T47D (cell line): ENCODE data around the gene CTNNA2.

Experiments used
- DNase-seq, 2 experiments: peaks; one replicate each; pipeline versions ENCODE4 v3.0.0 to v3.0.0-alpha.2; 2011 to 2012; ENCODE audit warnings: low read depth in 1 of 2, low spot score in 1 of 2
- JUND ChIP-seq: IDR thresholded peaks from 2 replicates; pipeline ENCODE4 v1.6.1; 2012; ENCODE audit warnings: low read depth
- in situ Hi-C: cut with HindIII; loops from 2 replicates; pipeline ENCODE4 v1.10.0; 2016; ENCODE audit warnings: low sequenced_read_pairs, low pct_unique_long_range_greater_than_20kb

The CTNNA2 gene

DNA sequence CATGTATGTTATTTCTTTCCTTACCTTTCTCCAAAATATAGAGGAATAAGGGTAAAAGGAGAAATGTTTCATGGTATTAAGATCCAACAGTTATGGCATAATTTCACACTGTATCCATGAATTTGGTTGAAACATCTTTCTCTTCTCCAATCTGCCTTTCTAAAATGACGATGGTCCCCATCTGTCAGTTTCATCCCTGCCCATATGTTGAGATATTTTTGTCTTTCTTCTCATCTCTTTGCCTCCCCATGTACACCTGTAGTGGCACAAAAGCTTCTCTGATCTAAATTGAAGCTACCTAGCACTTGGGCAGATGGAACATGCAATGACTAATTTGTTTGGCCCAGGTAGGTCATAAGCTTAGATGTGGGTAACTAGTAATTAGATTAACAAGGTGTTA lies 882.4 kb downstream of the CTNNA2 start:
- no peak for TF ChIP-seq JUND
- DNase-seq, result no peak
- in situ Hi-C loops, result no loop called here

DNA sequence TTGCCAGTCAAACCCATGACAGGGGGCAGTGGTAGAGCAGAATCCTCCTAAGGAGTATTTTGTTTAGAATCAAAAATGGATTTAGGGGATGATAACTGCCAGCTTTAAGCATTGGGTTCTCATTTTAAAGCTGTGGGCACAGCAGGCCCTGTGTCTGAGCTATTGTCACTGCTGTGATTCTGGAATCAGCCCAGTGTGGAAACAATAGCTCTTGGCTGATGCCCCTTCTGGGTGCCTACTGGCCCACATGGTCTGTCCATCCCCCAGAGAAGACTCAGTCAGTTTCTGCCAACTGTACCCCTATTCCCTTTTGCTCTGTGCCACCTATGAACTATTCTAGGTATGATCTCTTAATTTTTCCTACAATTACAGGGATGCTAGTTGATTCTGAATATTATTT lies 883.4 kb downstream of the CTNNA2 start:
- no peak for DNase-seq
- no peak for TF ChIP-seq JUND
- in situ Hi-C loops, result no loop called here

DNA sequence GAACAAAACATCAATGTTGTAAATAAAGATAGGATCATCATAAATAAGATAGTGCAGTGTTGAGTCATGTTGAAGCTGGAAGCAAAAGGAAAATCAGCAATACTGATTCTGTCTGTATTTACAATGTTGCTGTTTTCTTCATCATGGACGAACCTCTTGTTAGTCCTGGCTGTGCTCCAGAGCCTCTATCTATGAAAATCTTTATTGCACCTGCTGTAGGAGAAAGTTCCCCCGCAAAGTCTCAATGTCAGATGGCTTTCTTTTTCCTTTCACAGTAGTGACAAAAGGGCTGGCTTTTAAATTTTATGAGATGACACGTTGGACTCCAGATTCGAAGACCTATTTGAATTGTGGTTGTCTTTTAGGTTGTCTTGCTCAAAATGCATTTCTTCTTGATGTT lies 890.2 kb downstream of the CTNNA2 start:
- TF ChIP-seq JUND, result no peak
- in situ Hi-C loops, result no loop called here
- DNase-seq, result no peak

DNA sequence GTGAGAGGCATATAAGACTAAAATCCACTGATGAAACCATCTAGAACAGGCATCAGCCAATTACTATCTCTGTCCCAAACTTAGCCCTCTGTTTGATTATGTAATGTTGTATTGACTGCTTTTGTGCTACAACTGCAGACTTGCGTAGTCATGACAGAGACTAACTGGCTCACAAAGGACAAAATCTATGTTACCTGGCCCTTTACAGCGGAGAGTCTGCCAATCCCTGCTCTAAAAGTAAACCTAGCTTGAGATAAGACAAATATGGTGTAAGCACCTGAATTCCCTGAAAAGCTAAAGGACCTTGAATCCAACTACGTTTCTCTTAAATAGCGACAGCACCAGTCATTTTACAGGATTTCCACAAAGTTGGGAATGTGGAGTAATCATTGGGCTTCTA lies 894.5 kb downstream of the CTNNA2 start:
- TF ChIP-seq JUND, result no peak
- no peak for DNase-seq
- in situ Hi-C loops, result no loop called here

DNA sequence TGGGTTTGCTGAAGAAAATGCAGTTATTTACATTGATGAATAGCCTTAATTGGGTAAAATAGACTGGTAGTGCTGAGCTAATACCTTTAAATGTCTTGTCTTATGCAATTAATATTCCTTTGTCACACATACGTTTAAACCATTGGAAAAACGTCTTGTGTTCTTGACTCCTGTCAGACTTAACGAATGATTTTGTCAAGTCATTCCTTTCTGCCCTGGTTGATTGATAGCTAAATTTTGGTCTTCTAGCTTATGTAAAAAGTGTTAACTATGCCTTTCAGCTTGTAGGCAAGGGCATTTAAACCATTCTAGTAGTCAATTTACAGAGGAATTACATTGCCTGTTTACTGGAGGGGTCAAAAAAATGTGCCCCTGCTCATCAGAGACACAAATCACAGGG lies 897.5 kb downstream of the CTNNA2 start:
- in situ Hi-C loops, result no loop called here
- TF ChIP-seq JUND, result no peak
- DNase-seq, result no peak

DNA sequence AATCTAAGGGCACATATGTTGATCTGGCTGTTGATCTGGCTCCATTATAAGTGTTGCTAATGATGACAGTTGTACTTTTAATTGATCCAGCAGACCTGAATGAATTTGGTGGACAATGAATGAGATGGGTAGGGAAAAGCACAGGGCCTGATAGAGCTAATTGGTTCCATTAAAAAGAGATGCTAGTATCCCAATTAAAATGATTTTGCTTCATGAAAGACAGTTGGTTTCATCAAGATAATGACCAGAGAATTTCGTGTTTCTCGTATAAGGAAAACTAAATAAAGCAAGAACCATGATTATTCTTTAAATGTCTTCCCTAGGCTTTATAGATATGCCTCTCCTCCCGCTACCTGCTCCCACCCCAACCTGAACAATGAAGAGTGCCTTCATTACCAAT lies 900.3 kb downstream of the CTNNA2 start:
- DNase-seq, result no peak
- no peak for TF ChIP-seq JUND
- in situ Hi-C loops, result no loop called here

DNA sequence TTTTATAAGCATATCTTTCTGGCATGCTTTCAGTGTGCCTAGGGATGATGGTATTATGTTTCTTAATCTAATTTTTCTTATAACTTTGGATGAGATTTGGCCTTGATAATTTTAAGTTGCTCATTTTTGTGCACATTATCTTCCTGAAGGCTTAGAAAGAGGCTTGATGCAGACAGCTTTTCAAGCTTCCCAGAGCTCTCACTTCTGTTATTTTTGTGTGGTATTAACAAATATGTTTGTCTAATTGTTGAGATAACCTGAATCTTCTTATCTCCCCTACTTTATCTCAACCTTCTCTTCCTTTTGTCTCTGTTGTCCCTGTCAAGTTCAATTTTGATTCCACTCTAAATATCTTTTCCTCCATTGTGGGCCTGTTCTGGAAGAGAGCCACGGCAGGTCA lies 904.9 kb downstream of the CTNNA2 start:
- in situ Hi-C loops, result no loop called here
- no peak for TF ChIP-seq JUND
- no peak for DNase-seq

DNA sequence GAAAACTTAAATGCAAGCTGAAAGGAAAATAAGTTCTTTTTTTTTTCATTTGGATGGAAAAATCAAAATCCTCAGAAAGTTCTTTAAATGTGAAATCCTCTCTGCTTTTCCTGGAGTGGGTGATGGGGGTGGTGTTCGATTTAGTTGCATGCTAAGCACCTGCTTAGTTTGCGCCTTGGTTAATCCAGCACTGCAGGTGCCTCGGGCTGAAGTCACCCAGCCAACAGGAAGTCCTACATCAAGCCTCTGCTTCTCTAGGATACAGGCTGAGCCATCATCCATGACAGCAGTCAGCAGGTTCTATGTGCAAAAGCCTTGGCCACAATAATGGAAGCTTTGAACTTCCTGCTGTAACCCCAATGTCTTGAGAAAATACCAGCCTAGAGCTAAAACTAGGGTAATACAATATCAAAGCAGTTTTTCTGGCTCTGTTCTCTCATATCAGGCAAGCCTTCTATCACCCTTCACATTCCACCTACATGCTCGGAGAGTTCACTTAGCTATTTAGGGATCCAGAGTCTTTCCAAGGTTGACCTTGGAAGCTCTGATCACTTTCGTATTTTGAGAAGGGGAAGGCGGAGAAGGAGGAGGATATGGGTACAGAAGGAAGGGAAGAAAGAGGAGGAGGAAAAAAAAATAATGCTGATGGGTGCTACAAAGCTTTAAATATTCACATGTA lies 907.8 kb downstream of the CTNNA2 start:
- no peak for DNase-seq
- in situ Hi-C loops, result no loop called here
- no peak for TF ChIP-seq JUND

DNA sequence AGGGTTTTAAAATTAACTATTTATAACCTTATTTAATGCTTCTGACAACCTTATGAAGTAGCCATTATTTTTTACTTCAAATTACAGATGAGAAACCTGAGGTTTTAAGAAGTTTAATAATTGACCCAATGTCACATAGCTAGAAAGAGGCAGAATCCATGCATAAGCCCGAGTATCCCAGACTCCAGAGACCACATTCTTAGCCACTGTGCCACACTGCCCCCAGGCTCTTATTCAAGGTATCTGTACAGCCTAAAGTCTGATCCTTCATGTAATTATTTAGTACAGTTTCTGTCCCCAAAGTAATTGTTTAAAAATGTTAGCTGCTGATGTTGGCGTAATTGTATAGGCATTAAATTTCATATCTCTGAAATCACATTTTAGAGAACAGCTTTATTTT lies 916.4 kb downstream of the CTNNA2 start:
- no peak for DNase-seq

DNA sequence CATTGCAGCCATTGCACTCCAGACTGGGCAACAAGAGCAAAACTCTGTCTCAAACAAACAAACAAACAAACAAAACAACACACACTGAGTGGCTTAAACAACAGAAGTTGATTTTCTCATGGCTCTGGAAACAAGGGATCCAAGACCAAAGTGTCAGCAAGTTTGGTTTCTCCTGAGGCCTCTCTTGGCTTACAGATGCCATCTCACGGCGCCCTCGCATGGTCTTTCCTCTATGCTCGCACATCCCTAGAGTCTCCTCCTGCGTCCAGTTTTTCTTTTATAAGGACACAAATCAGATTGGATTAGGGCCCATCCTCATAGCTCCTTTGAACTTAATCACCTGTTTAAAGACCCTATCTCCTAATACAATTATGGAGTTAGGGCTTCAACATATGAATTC lies 925.1 kb downstream of the CTNNA2 start:
- no peak for DNase-seq
- in situ Hi-C loops, result no loop called here
- TF ChIP-seq JUND, result no peak

More for the DNA sequence above, 916.4 kb downstream of the CTNNA2 start:
- in situ Hi-C loops, result no loop called here
- no peak for TF ChIP-seq JUND

DNA sequence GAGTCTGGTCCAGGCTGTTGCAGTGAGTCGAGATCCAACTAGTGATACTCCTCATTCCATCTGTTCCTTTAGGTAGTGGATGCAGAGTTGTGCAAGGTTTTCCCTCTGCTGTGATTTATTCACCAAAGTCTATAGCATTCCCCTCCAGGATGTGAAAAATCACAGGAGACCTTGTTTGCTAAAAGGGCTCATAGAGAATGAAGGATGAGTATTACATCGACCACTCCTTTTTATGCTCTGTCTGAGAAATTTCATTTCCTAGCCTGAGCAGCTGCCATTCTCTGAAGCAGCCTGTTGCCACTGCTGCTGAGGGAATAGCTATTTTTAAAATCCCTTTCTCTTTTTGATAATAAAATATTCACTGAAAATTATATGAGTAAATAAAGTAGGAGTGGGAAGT lies 925.8 kb downstream of the CTNNA2 start:
- in situ Hi-C loops, result no loop called here
- TF ChIP-seq JUND, result no peak
- DNase-seq, result no peak

DNA sequence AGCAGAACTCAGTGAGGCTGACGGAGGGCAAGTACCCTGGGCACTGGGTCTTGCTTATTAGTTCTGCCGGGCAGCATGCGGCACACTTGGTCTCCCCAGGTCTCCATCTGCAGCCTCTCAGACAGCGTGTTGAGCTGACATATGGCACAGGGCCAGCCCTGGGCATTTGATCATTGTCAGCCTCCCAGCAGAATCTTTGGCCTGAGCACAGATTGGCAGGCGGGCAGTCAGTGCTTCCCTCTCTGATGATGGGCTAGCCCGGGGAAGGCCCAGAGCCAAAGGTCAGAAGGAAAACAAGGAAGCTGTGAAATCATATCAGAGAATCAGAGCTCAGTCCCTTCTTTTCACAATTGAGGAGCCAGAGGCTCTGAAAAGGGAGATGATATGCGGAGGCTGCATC lies 941.8 kb downstream of the CTNNA2 start:
- DNase-seq, result no peak
- no peak for TF ChIP-seq JUND
- in situ Hi-C loops, result no loop called here

DNA sequence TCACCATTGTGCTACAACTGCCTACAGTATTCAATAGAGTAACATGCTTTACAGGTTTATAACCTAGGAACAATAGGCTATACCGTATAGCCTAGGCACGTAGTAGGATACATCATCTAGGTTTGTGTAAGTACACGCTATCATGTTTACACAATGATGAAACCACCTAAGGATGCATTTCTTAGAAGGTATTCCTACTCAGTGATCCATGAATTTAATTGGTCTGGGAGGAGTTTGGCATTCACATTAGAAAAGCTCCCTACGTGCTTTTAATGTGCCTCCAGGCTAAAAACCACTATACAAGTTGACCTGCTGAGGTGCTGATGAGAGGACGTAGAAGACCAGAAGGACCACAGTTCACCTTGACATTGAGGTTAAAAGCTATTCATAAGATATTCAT lies 946.2 kb downstream of the CTNNA2 start:
- DNase-seq, result no peak
- in situ Hi-C loops, result no loop called here
- no peak for TF ChIP-seq JUND

DNA sequence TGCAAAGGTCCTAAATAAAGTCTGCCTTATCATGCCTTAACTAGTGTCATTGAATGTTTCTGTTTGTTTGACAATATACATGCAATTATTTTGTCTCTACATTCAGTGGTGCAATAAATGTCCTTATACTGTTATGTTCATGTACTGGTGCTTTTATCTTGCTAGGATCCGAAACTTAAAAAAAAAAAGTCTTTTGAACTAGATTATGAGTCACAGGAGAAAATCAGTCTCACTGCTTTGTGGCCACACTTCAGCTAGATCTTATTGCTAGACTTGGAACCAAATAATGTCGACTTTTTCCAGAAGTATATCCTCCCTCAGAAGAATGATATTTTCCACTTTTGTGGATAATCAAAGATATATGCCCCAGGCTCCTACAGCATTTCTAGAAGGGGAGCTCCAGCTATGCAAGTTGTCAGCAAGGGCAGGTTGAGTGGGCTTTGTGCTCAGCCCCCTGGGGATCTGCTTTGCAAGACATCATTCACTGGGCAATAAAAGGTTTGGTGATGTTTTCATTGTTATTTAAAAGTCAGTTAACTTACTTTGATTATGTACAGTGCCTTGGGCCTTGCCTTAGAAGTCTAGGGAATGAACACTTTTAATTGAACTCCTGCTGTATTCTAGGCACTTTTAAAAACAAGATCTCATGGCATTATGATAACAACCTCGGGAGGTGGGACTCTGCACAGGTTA lies 948.8 kb downstream of the CTNNA2 start:
- in situ Hi-C loops, result no loop called here
- no peak for DNase-seq
- no peak for TF ChIP-seq JUND
